AG04450 (cell line): ENCODE measurements around the gene EXOC3L4. TPM values are rescaled to one million over a fixed set of nuclear protein-coding genes. Genes with fewer than 3 reads are reported as not detected.
A peak's percentile ranks its signal among the peaks of the same experiment; 100 is the strongest.

Experiments
- CTCF ChIA-PET: fragments of 300-600, 350-600 bp; formaldehyde crosslinking; extraction: SDS; loops from one replicate; lab custom pipeline; 2022; ENCODE audit warnings: antibody characterized with exemption, inconsistent platforms; lab: Charles Lee
- POLR2A ChIA-PET: fragments of 350-600 bp; formaldehyde crosslinking; extraction: SDS; loops from one replicate; lab custom pipeline; 2021; ENCODE audit warnings: antibody characterized with exemption, inconsistent platforms; lab: Yijun Ruan, JAX
- DNase-seq: peaks from one replicate; pipeline ENCODE4 v3.0.0-alpha.2; 2011; ENCODE audit warnings: low read depth, low spot score
- H3K27ac ChIP-seq: one replicate; pipeline ENCODE4 v1.5.1; 2012; ENCODE audit warnings: low read depth, low read length, control low read depth
- H3K27me3 ChIP-seq: one replicate; pipeline ENCODE4 v1.6.0; 2012; ENCODE audit warnings: low read length; ENCODE audit not compliant: control insufficient read depth, insufficient read depth
- H3K4me3 ChIP-seq: 2 replicates; pipeline ENCODE4 v1.5.1; 2011; ENCODE audit warnings: mild to moderate bottlenecking, low read depth, low read length, control low read depth
- H3K9me3 ChIP-seq: 2 replicates; pipeline ENCODE4 v1.5.1; 2012; ENCODE audit warnings: low read length; ENCODE audit not compliant: control insufficient read depth, insufficient read depth
- polyA plus RNA-seq: library from polyadenylated mRNA; depleted of rRNA; stranded (reverse); fragments of >200 nt; gene quantifications from 2 replicates; pipeline ENCODE4 v1.2.3, GENCODE V29; 2011
- TF ChIP-seq, protein P1 (sequence below): IDR thresholded peaks from 2 replicates; pipeline ENCODE4 v1.5.1; 2011; ENCODE audit warnings: low read depth, low read length, control low read depth, inconsistent platforms

Gene EXOC3L4
- polyA plus RNA-seq, 1 experiment: not detected

DNA sequence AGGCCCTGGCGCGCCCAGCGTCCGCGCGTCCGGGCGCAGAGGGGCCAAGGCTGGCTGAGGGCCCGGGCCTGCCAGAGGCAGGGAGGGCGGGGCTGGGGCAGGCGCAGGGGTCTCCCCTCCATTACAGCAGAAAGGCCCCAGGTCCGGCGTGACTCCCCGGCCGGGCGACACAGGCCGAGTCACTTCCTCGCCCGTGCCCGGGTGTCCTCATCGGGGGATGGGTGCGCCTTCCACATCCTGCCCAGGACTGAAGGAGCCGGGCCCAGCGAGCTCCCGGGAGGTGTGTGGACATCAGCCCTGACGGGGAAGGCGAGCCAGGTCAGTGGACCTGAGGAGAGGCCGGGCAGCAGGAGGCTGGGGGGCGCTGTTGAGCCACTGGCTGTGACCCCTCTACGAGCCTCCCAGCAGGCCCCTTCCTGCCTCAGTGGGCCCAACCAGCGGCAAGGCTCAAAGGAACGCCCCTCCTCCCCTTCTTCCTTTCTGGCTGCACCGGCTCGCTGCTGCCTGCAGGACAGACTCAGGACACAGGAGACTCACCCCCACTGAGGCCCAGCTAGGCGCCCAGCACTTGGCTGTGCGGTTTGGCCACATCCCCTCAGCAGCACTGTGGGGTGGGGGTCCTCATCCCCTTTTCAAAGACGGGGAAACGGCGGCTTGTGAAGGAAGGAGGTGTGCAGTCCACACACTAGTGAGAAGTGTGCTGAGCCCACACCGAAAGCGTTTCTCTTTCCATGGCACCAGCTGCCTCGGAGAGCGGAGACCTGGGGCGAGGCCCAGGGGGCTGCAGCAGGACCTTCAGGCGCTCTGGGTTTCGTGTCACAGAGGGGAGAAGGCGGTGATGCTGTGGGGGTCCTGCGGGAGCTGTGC, 29.3 kb downstream of the EXOC3L4 start:
- ChIA-PET CTCF (interaction anchor here (1.5 kb wide), 1 partner anchor 18 kb away, joined by 3 read pairs; no protein-coding TSS in a partner anchor), POLR2A (no interaction called here)
- Histone ChIP-seq H3K4me3 (peak overlapping the region; percentile 45), H3K9me3 (no peaks in the 10 kb centered on the region; the same call in 1 of the 2 replicates), H3K27ac (no peak overlapping the region), H3K27me3 (peaks cover 14% of the 10 kb centered on the region)
- TF ChIP-seq, protein P1, sequence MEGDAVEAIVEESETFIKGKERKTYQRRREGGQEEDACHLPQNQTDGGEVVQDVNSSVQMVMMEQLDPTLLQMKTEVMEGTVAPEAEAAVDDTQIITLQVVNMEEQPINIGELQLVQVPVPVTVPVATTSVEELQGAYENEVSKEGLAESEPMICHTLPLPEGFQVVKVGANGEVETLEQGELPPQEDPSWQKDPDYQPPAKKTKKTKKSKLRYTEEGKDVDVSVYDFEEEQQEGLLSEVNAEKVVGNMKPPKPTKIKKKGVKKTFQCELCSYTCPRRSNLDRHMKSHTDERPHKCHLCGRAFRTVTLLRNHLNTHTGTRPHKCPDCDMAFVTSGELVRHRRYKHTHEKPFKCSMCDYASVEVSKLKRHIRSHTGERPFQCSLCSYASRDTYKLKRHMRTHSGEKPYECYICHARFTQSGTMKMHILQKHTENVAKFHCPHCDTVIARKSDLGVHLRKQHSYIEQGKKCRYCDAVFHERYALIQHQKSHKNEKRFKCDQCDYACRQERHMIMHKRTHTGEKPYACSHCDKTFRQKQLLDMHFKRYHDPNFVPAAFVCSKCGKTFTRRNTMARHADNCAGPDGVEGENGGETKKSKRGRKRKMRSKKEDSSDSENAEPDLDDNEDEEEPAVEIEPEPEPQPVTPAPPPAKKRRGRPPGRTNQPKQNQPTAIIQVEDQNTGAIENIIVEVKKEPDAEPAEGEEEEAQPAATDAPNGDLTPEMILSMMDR: peak; percentile 29
- no peak for DNase-seq

DNA sequence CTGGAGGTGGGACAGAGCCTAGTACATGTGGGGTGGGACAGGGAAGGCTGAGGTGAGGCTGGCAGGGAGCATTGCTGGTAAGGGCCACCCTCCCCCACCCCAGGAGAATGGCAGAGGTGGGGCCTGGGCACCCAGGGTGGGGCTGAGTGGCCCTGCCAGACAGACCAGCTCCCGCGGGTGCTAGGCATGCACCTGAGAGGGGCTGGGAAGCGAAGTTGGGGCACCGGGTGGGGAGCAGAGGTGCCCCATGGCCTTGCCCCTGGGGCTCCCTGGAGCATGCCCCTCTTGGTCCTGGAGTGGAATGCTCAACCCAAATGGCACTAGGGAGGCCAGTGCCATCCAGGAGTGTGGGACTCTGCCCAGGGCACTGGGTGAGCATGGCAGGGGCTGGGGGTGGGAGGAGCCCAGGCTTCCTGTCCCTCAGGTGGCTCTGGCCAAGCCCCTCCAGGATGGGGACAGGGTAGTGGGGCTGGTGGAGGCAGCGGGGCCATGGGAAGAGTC, 30.0 kb downstream of the EXOC3L4 start:
- Histone ChIP-seq H3K4me3 (no peak overlapping the region; the same call in 1 of the 2 replicates), H3K27ac (no peak overlapping the region), H3K27me3 (peaks cover 14% of the 10 kb centered on the region), H3K9me3 (no peaks in the 10 kb centered on the region; the same call in 1 of the 2 replicates)
- ChIA-PET POLR2A (no interaction called here), CTCF (interaction anchor here (1.5 to 3.0 kb wide), 2 partner anchors 12 to 19 kb away, joined by 3 to 8 read pairs; no protein-coding TSS in a partner anchor)
- no peak for DNase-seq
- TF ChIP-seq, protein P1: no peak

DNA sequence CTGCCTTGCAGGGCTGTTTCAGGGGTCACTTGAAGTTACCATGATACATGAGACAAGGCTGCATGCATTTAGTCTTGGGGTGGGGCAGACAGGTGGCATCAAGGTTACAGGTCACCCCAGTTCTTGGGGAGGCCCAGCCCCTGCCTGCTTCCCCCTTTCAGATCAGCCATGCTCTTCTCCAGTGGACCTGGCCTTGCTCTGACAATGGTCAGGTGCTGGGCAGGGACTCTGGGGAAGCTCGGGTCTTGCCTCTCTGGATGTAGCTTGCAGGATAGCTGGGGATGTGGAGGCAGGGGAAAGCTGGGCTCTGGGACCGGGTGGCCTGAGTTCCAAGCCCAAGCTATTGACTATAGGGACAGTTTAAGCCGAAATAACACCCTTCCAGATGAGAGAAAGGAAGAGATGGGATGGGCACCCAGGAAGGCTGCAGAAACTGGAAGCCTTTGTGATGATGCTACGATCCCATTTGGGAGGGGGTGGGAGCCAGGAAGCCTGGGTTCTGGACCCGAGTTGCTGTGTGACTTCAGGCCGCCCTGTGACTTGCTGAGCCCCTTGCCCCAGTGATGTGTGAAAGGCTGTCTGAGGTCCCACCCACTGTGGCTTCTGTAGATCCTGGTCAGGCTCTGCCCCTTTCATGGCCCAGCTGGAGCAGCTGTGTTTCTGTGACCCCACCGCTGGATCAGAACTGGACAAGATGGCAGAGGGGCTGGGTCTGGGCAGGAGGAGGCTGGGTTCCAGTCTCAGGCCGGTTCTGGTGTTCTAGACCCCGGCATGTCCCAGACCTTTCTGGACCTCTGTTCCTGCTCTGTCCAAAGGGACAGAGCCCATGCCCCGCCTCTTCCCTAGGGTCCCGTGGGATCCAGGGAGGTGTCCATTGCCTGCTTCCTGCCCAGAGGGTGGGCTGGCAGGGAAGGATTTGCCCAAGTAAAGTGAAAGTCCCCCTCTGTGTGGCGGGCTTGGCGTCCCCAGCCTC, 30.9 kb downstream of the EXOC3L4 start:
- H3K27ac ChIP-seq: no peak overlapping the region
- ChIA-PET CTCF (interaction anchor here (3.0 to 3.1 kb wide), 2 partner anchors 11 to 20 kb away, joined by 8 to 12 read pairs; no protein-coding TSS in a partner anchor), POLR2A (no interaction called here)
- peaks cover 14% of the 10 kb centered on the region for H3K27me3 ChIP-seq
- H3K9me3 ChIP-seq: no peaks in the 10 kb centered on the region; the same call in 1 of the 2 replicates
- TF ChIP-seq, protein P1: no peak
- no peak for DNase-seq
- H3K4me3 ChIP-seq: no peak overlapping the region

DNA sequence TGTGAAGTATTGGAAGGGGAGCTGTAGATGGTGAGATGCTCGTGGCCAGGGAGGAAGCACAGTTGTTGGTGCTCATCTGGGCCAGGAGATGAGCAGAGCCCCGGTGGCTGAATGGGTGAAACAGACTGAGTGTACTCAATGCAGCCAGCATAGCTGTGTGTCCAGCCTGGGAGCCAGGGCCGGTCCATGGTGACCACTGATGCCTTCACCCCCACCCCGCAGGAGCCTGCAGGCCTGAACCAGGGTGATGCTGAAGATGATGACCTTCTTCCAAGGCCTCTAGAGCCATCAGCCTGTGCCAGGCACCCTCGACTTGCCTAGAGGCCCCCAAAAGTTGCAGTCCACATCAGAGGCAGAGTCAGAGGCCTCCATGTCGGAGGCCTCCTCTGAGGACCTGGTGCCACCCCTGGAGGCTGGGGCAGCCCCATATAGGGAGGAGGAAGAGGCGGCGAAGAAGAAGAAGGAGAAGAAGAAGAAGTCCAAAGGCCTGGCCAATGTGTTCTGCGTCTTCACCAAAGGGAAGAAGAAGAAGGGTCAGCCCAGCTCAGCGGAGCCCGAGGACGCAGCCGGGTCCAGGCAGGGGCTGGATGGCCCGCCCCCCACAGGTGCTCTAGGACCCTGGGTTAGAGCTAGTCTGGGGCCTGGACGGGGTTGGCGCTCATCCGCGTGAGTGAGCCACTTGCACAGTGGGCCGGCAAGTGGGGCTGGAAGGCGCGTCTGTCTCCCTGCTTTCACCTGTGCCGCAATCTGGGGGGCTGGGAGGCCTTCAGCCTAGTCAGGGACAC, 31.8 kb downstream of the EXOC3L4 start:
- POLR2A ChIA-PET: interaction anchor here (0.9 kb wide), 1 partner anchor 402 kb away, joined by 3 read pairs; no protein-coding TSS in a partner anchor
- H3K9me3 ChIP-seq: no peaks in the 10 kb centered on the region; the same call in 1 of the 2 replicates
- CTCF ChIA-PET: interaction anchor here (0.7 to 3.1 kb wide), 3 partner anchors 10 to 21 kb away, joined by 3 to 12 read pairs (median 8); no protein-coding TSS in a partner anchor
- TF ChIP-seq, protein P1: no peak
- DNase-seq: no peak
- H3K27ac ChIP-seq: no peak overlapping the region
- H3K4me3 ChIP-seq: peak overlapping the region; percentile 34
- H3K27me3 ChIP-seq: peaks cover 14% of the 10 kb centered on the region
